ENCODE data around the gene FSD1L. TPM values are rescaled to one million over a fixed set of nuclear protein-coding genes. Genes with fewer than 3 reads are reported as not detected.

FSD1L gene
- polyA plus RNA-seq, 4 donors, result 2.2 to 14.4 (median 3.0) TPM

GRCh38 chr9:105426657-105427056 is 21.2 kb upstream of the FSD1L start:
- Histone ChIP-seq H3K27me3 (ENCODE audit: control insufficient read depth in 3 of 3, insufficient read depth in 3 of 3, low read length in 3 of 3) (no peaks in the 10 kb centered on the region), H3K4me1 (ENCODE audit: control insufficient read depth in 3 of 3, insufficient read depth in 2 of 3, low read depth in 1 of 3, low read length in 2 of 3) (peaks cover 0 to 6% (median 0%) of the 10 kb centered on the region in 3 donors), H3K9me3 (ENCODE audit: control insufficient read depth in 2 of 2, insufficient read depth in 1 of 2, low read depth in 1 of 2, low read length in 1 of 2) (no peaks in the 10 kb centered on the region), H3K36me3 (ENCODE audit: control insufficient read depth in 3 of 3, insufficient read depth in 2 of 3, low read depth in 1 of 3, low read length in 3 of 3) (no peaks in the 10 kb centered on the region), H3K4me3 (ENCODE audit: low read depth in 1 of 3, low read length in 3 of 3) (no peak overlapping the region), H3K27ac (ENCODE audit: low read depth in 1 of 3, low read length in 2 of 3) (no peak overlapping the region)
- no peak for DNase-seq
- FAIRE-seq, result no peak
- 92 to 98% (median 94%) methylated on average over 3 of the region's 3 CpGs for WGBS, 3 donors

DNA sequence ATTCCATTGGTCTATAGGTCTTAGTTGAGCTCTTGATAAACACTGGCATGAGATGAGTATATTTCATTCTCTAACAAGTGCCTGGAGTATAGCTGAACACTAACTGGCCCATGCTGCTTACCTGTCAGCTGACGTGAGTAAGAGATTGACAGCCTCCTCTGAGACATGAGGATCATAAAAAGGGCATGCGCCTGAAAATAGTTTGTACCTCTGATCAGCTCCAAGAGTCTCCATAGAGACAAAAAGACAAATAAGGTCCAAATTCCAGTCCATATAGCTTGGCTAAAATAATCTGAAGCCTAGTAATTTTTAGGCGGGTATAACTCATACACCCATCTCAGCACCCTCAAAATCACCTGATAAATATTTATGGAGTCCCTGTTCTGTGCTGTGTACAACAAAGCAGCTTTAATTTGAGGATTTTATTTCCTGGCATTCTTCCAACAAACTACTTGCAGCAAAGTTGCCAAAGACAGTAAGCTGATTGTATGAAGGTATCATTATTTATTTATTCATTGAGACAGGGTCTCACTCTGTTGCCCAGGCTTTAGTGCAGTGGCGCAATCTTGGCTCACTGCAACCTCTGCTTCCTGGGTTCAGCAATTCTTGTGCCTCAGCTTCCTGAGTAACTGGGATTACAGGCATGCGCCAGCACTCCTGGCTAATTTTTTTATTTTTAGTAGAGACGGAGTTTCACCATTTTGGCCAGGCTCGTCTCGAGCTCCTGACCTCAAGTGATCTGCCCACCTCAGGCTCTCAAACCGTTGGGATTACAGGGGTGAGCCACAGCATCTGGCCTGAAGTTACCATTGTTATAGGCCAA is 16.2 kb upstream of the FSD1L start:
- DNase-seq (peak; percentile 70 to 77), FAIRE-seq (no peak)
- no peaks in the 10 kb centered on the region for H3K36me3 ChIP-seq (ENCODE audit: control insufficient read depth in 3 of 3, insufficient read depth in 2 of 3, low read depth in 1 of 3, low read length in 3 of 3)
- H3K27ac ChIP-seq (ENCODE audit: low read depth in 1 of 3, low read length in 2 of 3), result peak overlapping the region in 2 of 3 donors; percentile 32 to 57
- WGBS, 3 donors, result 24 to 66% (median 37%) methylated on average over 9 of the region's 9 CpGs
- H3K27me3 ChIP-seq (ENCODE audit: control insufficient read depth in 3 of 3, insufficient read depth in 3 of 3, low read length in 3 of 3), result no peaks in the 10 kb centered on the region
- H3K9me3 ChIP-seq (ENCODE audit: control insufficient read depth in 2 of 2, insufficient read depth in 1 of 2, low read depth in 1 of 2, low read length in 1 of 2), result peaks cover 0 to 9% of the 10 kb centered on the region in 2 donors
- H3K4me1 ChIP-seq (ENCODE audit: control insufficient read depth in 3 of 3, insufficient read depth in 2 of 3, low read depth in 1 of 3, low read length in 2 of 3), result peaks cover 0 to 14% (median 2%) of the 10 kb centered on the region in 3 donors
- no peak overlapping the region for H3K4me3 ChIP-seq (ENCODE audit: low read depth in 1 of 3, low read length in 3 of 3)

DNA sequence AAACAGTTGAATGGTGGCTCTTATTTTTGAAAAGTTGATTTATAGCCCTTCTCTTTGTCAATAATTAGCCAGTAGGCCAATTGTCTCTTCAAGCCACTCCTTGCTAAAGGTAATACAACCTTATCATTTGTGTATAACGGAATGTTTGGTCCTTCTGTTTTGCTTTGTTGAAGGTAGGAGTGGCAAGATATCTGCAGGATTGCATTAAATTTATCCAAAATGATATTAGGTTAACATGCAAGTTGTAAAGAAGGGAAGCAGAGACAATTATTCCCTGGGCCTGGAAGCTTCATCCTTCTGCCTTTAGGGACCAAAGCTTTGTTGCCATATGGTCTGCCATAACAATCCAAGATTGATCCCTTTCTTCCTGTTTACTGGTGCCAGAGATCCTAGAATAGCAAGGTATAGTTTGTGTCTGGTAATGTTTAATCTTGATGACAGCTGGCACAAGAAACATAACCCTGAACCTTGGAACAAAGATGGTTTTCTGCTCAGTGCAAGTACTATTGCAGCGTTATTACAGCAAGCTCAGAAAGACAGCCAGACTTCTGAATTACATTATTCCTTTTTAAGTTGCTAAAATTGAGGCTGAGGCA is 15.5 kb upstream of the FSD1L start:
- H3K27me3 ChIP-seq (ENCODE audit: control insufficient read depth in 3 of 3, insufficient read depth in 3 of 3, low read length in 3 of 3), result no peaks in the 10 kb centered on the region
- no peaks in the 10 kb centered on the region for H3K36me3 ChIP-seq (ENCODE audit: control insufficient read depth in 3 of 3, insufficient read depth in 2 of 3, low read depth in 1 of 3, low read length in 3 of 3)
- peaks cover 0 to 9% of the 10 kb centered on the region in 2 donors for H3K9me3 ChIP-seq (ENCODE audit: control insufficient read depth in 2 of 2, insufficient read depth in 1 of 2, low read depth in 1 of 2, low read length in 1 of 2)
- no peak overlapping the region for H3K4me3 ChIP-seq (ENCODE audit: low read depth in 1 of 3, low read length in 3 of 3)
- H3K4me1 ChIP-seq (ENCODE audit: control insufficient read depth in 3 of 3, insufficient read depth in 2 of 3, low read depth in 1 of 3, low read length in 2 of 3), result peaks cover 0 to 14% (median 2%) of the 10 kb centered on the region in 3 donors
- WGBS, 3 donors, result 11 to 57% (median 23%) methylated on average over 2 of the region's 2 CpGs
- H3K27ac ChIP-seq (ENCODE audit: low read depth in 1 of 3, low read length in 2 of 3), result peak overlapping the region in 2 of 3 donors; percentile 41 to 57
- peak; percentile 82 to 88 for DNase-seq
- FAIRE-seq, result no peak

GRCh38 chr9:105435453-105435852 is 12.4 kb upstream of the FSD1L start:
- FAIRE-seq, result no peak
- H3K4me3 ChIP-seq (ENCODE audit: low read depth in 1 of 3, low read length in 3 of 3), result no peak overlapping the region
- WGBS, 3 donors, result 39 to 75% (median 47%) methylated on average over 3 of the region's 3 CpGs

GRCh38 chr9:105436783-105437182 is 11.1 kb upstream of the FSD1L start:
- no peak for FAIRE-seq
- Histone ChIP-seq H3K27ac (ENCODE audit: low read depth in 1 of 3, low read length in 2 of 3) (no peak overlapping the region), H3K36me3 (ENCODE audit: control insufficient read depth in 3 of 3, insufficient read depth in 2 of 3, low read depth in 1 of 3, low read length in 3 of 3) (no peaks in the 10 kb centered on the region), H3K9me3 (ENCODE audit: control insufficient read depth in 2 of 2, insufficient read depth in 1 of 2, low read depth in 1 of 2, low read length in 1 of 2) (peaks cover 0 to 9% of the 10 kb centered on the region in 2 donors), H3K4me1 (ENCODE audit: control insufficient read depth in 3 of 3, insufficient read depth in 2 of 3, low read depth in 1 of 3, low read length in 2 of 3) (peaks cover 0 to 7% (median 2%) of the 10 kb centered on the region in 3 donors), H3K27me3 (ENCODE audit: control insufficient read depth in 3 of 3, insufficient read depth in 3 of 3, low read length in 3 of 3) (no peaks in the 10 kb centered on the region), H3K4me3 (ENCODE audit: low read depth in 1 of 3, low read length in 3 of 3) (no peak overlapping the region)
- DNase-seq, result no peak
- 79 to 85% (median 82%) methylated on average over 4 of the region's 4 CpGs for WGBS, 3 donors

More at GRCh38 chr9:105435453-105435852, 12.4 kb upstream of the FSD1L start:
- Histone ChIP-seq H3K27me3 (ENCODE audit: control insufficient read depth in 3 of 3, insufficient read depth in 3 of 3, low read length in 3 of 3) (no peaks in the 10 kb centered on the region), H3K27ac (ENCODE audit: low read depth in 1 of 3, low read length in 2 of 3) (no peak overlapping the region), H3K9me3 (ENCODE audit: control insufficient read depth in 2 of 2, insufficient read depth in 1 of 2, low read depth in 1 of 2, low read length in 1 of 2) (peaks cover 0 to 9% of the 10 kb centered on the region in 2 donors), H3K36me3 (ENCODE audit: control insufficient read depth in 3 of 3, insufficient read depth in 2 of 3, low read depth in 1 of 3, low read length in 3 of 3) (no peaks in the 10 kb centered on the region), H3K4me1 (ENCODE audit: control insufficient read depth in 3 of 3, insufficient read depth in 2 of 3, low read depth in 1 of 3, low read length in 2 of 3) (peaks cover 0 to 14% (median 2%) of the 10 kb centered on the region in 3 donors)
- no peak for DNase-seq

- WGBS, 3 donors, result 72 to 83% (median 75%) methylated on average over 1 of the region's 1 CpG
- H3K36me3 ChIP-seq (ENCODE audit: control insufficient read depth in 3 of 3, insufficient read depth in 2 of 3, low read depth in 1 of 3, low read length in 3 of 3), result no peaks in the 10 kb centered on the region
- H3K4me3 ChIP-seq (ENCODE audit: low read depth in 1 of 3, low read length in 3 of 3), result no peak overlapping the region
- H3K27ac ChIP-seq (ENCODE audit: low read depth in 1 of 3, low read length in 2 of 3), result no peak overlapping the region
- H3K27me3 ChIP-seq (ENCODE audit: control insufficient read depth in 3 of 3, insufficient read depth in 3 of 3, low read length in 3 of 3), result no peaks in the 10 kb centered on the region
- peaks cover 0 to 2% (median 0%) of the 10 kb centered on the region in 3 donors for H3K4me1 ChIP-seq (ENCODE audit: control insufficient read depth in 3 of 3, insufficient read depth in 2 of 3, low read depth in 1 of 3, low read length in 2 of 3)
- H3K9me3 ChIP-seq (ENCODE audit: control insufficient read depth in 2 of 2, insufficient read depth in 1 of 2, low read depth in 1 of 2, low read length in 1 of 2), result peaks cover 0 to 9% of the 10 kb centered on the region in 2 donors
- no peak for FAIRE-seq
- DNase-seq, result no peak
These were observed 10.1 kb upstream of the FSD1L start for GRCh38 chr9:105437704-105438103.

- Histone ChIP-seq H3K4me3 (ENCODE audit: low read depth in 1 of 3, low read length in 3 of 3) (no peak overlapping the region), H3K9me3 (ENCODE audit: control insufficient read depth in 2 of 2, insufficient read depth in 1 of 2, low read depth in 1 of 2, low read length in 1 of 2) (peaks cover 0 to 9% of the 10 kb centered on the region in 2 donors), H3K27me3 (ENCODE audit: control insufficient read depth in 3 of 3, insufficient read depth in 3 of 3, low read length in 3 of 3) (no peaks in the 10 kb centered on the region), H3K27ac (ENCODE audit: low read depth in 1 of 3, low read length in 2 of 3) (no peak overlapping the region), H3K36me3 (ENCODE audit: control insufficient read depth in 3 of 3, insufficient read depth in 2 of 3, low read depth in 1 of 3, low read length in 3 of 3) (no peaks in the 10 kb centered on the region), H3K4me1 (ENCODE audit: control insufficient read depth in 3 of 3, insufficient read depth in 2 of 3, low read depth in 1 of 3, low read length in 2 of 3) (no peaks in the 10 kb centered on the region)
- 35 to 61% (median 45%) methylated on average over 8 of the region's 8 CpGs for WGBS, 3 donors
- FAIRE-seq (no peak), DNase-seq (peak in 1 of 2 donors; percentile 42)
These were observed 9.6 kb upstream of the FSD1L start for GRCh38 chr9:105438141-105438806.

- no peaks in the 10 kb centered on the region for H3K4me1 ChIP-seq (ENCODE audit: control insufficient read depth in 3 of 3, insufficient read depth in 2 of 3, low read depth in 1 of 3, low read length in 2 of 3)
- no peak overlapping the region for H3K27ac ChIP-seq (ENCODE audit: low read depth in 1 of 3, low read length in 2 of 3)
- peaks cover 0 to 9% of the 10 kb centered on the region in 2 donors for H3K9me3 ChIP-seq (ENCODE audit: control insufficient read depth in 2 of 2, insufficient read depth in 1 of 2, low read depth in 1 of 2, low read length in 1 of 2)
- no peaks in the 10 kb centered on the region for H3K36me3 ChIP-seq (ENCODE audit: control insufficient read depth in 3 of 3, insufficient read depth in 2 of 3, low read depth in 1 of 3, low read length in 3 of 3)
- FAIRE-seq, result no peak
- H3K27me3 ChIP-seq (ENCODE audit: control insufficient read depth in 3 of 3, insufficient read depth in 3 of 3, low read length in 3 of 3), result no peaks in the 10 kb centered on the region
- H3K4me3 ChIP-seq (ENCODE audit: low read depth in 1 of 3, low read length in 3 of 3), result no peak overlapping the region
- DNase-seq, result no peak
These were observed 8.4 kb upstream of the FSD1L start for GRCh38 chr9:105439428-105439827.
